Measurements from ENCODE around the gene CD3E. TPM values are rescaled to one million over a fixed set of nuclear protein-coding genes. Genes with fewer than 3 reads are reported as not detected.

Gene CD3E
- total and polyA plus RNA-seq, 2 of the 13 experiments (the other 11 are each of a cell fraction or from before 2014, with no cell fraction given) = not detected

GRCh38 chr11:118263695-118264568, 40.6 kb upstream of the CD3E start, which contains the start of gene MPZL2 (continued):
- TF ChIP-seq IRF1 (CRISPR knock-in tag; IDR thresholded peaks at IDR 0.05; ENCODE audit: low read depth) = no peak
- no peak for TF ChIP-seq FIP1L1 (IDR thresholded peaks at IDR 0.05; ENCODE audit: borderline replicate concordance, insufficient read depth, low read depth, low read length)
- TF ChIP-seq ZNF660 (CRISPR knock-in tag; IDR thresholded peaks at IDR 0.05; ENCODE audit: borderline replicate concordance, low read depth) = no peak
- TF ChIP-seq ZNF780A (CRISPR knock-in tag; IDR thresholded peaks at IDR 0.05) = no peak
- TF ChIP-seq HNRNPUL1 (IDR thresholded peaks at IDR 0.05; ENCODE audit: low read depth, low read length) = no peak
- TF ChIP-seq E2F1 (CRISPR knock-in tag; IDR thresholded peaks at IDR 0.05) = no peak
- no peak for TF ChIP-seq ZNF572 (CRISPR knock-in tag; IDR thresholded peaks at IDR 0.05)
- TF ChIP-seq RBAK (CRISPR knock-in tag; IDR thresholded peaks at IDR 0.05) = no peak
- no peak for TF ChIP-seq FOSL1 (CRISPR knock-in tag; IDR thresholded peaks at IDR 0.05; ENCODE audit: borderline replicate concordance)
- TF ChIP-seq, protein P1, sequence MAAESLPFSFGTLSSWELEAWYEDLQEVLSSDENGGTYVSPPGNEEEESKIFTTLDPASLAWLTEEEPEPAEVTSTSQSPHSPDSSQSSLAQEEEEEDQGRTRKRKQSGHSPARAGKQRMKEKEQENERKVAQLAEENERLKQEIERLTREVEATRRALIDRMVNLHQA (CRISPR knock-in tag; IDR thresholded peaks at IDR 0.05) = no peak
- TF ChIP-seq ZSCAN22 (CRISPR knock-in tag; IDR thresholded peaks at IDR 0.05) = no peak
- TF ChIP-seq SKI (IDR thresholded peaks at IDR 0.05; ENCODE audit: partially characterized antibody) = no peak
- TF ChIP-seq CBX2 (IDR thresholded peaks at IDR 0.05; ENCODE audit: low read depth, low read length) = no peak
- no peak for TF ChIP-seq CBX2 (CRISPR knock-in tag; IDR thresholded peaks at IDR 0.05; ENCODE audit: low read depth)
- TF ChIP-seq PAX8 (CRISPR knock-in tag; IDR thresholded peaks at IDR 0.05; ENCODE audit: borderline replicate concordance) = no peak
- no peak for TF ChIP-seq ZZZ3 (CRISPR knock-in tag; IDR thresholded peaks at IDR 0.05; ENCODE audit: borderline replicate concordance)
- no peak for TF ChIP-seq SOX13 (IDR thresholded peaks at IDR 0.05)
- TF ChIP-seq SOX13 (CRISPR knock-in tag; conservative IDR thresholded peaks at IDR 0.05 in 1 of 2, IDR thresholded peaks at IDR 0.05 in 1 of 2) = peak in 1 of 2 experiments; percentile 3; a peak in 1 of 4 replicates
- 0 out of 2 replicates have a peak, but pooled peaks have one; percentile 26 for TF ChIP-seq ZBTB7B (CRISPR knock-in tag; IDR thresholded peaks at IDR 0.05)
- no peak; the same call in 1 of the 2 replicates for TF ChIP-seq SMC3 (IDR thresholded peaks at IDR 0.05; ENCODE audit: low read length)
- TF ChIP-seq, protein P2, sequence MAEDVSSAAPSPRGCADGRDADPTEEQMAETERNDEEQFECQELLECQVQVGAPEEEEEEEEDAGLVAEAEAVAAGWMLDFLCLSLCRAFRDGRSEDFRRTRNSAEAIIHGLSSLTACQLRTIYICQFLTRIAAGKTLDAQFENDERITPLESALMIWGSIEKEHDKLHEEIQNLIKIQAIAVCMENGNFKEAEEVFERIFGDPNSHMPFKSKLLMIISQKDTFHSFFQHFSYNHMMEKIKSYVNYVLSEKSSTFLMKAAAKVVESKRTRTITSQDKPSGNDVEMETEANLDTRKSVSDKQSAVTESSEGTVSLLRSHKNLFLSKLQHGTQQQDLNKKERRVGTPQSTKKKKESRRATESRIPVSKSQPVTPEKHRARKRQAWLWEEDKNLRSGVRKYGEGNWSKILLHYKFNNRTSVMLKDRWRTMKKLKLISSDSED (CRISPR knock-in tag; IDR thresholded peaks at IDR 0.05) = no peak
- TF ChIP-seq IRX3 (CRISPR knock-in tag; IDR thresholded peaks at IDR 0.05; ENCODE audit: borderline replicate concordance, low read depth) = no peak
- TF ChIP-seq, protein P3, sequence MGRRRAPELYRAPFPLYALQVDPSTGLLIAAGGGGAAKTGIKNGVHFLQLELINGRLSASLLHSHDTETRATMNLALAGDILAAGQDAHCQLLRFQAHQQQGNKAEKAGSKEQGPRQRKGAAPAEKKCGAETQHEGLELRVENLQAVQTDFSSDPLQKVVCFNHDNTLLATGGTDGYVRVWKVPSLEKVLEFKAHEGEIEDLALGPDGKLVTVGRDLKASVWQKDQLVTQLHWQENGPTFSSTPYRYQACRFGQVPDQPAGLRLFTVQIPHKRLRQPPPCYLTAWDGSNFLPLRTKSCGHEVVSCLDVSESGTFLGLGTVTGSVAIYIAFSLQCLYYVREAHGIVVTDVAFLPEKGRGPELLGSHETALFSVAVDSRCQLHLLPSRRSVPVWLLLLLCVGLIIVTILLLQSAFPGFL (CRISPR knock-in tag; IDR thresholded peaks at IDR 0.05) = no peak
- no peak for TF ChIP-seq NFATC3 (CRISPR knock-in tag; IDR thresholded peaks at IDR 0.05)
- TF ChIP-seq ARNT (IDR thresholded peaks at IDR 0.05) = no peak
- TF ChIP-seq ZNF883 (CRISPR knock-in tag; IDR thresholded peaks at IDR 0.05; ENCODE audit: not compliant biosample characterization) = peak; percentile 47
